NCI-H82 treated with DMSO at 0.1 percent for 48 hours (cell line): ENCODE results near the gene NPAS1.

Experiments used
- DNase-seq: peaks from one replicate; lab custom pipeline; 2025; ENCODE audit not compliant: unreplicated experiment; lab: John Stamatoyannopoulos, UW

Gene NPAS1

DNA sequence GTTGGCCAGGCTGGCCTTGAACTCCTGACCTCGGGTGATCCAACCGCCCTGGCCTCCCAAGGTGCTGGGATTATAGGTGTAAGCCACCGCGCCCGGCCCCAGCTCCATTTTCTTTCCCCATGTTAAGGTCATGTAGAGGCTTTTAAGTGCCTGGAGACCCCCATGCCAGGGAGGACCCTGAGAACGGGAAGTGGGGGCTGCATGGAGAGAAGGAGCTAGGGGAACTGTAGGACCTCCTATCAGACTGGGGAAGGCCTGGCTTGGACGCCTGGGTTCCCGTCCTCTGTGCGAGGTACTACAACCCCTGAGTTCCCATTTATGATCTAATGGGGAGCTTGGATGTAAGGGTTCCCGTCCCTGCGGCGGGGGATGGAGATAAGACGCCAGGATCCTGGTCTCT lies 714 bp upstream of the NPAS1 start:
- no peak for DNase-seq

DNA sequence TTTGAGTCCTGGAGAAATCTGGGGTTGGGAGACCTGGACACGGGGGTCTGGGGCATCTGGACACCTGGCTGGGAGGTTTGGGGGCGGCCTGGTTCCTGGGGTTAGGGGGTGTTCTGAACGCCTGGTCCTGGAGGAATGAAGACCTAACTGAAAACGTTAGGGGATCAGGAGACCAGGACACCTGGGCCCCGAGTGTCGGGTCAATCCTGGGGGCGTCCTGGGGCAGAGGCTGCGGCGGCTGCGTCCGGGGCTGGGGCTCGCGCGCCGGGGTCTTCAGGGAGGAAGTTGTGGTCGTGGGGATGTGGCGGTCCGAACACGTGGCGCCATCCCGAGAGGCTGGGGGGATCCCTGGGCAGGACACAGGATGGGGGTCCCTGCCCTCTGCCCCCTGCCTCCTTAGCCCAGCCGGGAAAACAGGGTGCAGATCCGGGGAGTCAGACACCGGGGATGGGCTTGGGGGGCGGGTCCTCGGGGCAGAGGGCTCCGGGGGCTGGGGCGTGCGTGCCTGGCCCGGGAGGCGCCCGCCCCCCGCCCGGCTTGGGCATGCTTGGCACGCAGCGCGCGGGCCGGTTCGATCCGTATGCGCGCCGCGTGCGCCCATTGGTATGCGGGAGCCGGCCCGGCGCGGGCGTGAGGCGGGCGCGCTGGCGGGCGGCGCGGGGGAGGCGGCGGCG lies 632 bp downstream of the NPAS1 start:
- DNase-seq, result no peak

DNA sequence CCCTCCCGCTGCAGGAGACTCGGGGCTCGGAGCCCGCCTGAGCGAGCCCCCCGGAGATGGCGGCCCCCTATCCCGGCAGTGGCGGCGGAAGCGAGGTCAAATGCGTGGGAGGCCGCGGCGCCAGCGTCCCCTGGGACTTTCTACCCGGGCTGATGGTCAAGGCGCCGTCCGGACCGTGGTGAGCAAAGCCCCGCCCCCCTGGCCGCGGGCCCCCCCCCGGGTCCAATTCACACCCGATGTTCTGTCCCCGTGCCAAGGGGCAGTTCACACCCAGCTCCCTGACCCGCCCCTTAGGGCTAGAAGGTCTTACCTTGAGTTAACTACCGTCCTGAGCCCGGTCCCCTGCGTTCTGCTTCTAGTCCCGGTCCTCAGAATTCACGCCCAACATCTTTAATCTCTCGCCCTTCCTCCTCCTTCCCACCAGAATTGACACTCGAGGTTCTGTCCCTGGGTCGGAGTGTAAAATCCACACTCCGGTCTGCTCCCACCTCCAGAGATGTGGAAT lies 1.4 kb downstream of the NPAS1 start:
- peak; percentile 20 for DNase-seq

DNA sequence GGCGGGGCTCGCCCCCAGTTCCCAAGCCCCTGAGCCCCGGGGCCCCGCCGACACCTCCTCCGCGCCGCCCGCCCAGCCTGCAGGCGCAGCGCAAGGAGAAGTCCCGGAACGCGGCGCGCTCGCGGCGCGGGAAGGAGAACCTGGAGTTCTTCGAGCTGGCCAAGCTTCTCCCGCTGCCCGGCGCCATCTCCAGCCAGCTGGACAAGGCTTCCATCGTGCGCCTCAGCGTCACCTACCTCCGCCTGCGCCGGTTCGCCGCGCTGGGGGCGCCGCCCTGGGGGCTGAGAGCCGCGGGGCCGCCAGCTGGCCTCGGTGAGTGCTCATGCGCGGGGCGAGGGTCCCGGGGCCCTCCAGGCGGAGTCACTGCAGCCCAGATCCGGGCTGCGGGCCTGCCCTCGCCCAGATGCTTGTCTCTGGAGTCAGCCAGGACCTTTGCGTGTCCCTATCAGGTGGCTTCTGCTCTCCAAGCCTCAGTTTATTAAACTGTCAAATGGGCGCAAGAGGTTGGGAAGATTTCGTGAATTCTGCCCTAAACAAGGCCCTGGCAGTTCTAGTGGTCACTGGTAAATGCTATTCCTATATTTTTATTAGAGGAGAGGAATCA lies 2.0 kb downstream of the NPAS1 start:
- DNase-seq, result no peak

DNA sequence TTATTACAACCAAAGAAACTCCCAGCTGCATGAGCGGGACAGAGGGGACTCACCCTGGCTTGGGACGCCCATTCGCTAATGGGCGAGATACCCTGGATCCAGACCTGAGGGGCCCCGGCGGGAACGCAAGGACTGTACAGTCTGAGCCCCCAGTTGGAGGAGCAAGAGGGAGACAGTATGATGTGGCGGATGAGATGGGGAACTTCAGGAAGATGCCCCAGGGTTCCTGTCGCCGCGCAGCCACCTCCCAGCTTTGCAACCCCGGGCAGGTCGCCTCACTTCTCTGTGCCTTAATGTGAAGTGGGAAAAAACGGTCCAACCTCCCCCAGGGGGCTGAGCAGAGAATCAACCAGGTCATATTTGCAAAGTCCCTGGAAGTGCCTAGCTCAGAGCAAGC lies 2.5 kb downstream of the NPAS1 start:
- DNase-seq, result no peak

DNA sequence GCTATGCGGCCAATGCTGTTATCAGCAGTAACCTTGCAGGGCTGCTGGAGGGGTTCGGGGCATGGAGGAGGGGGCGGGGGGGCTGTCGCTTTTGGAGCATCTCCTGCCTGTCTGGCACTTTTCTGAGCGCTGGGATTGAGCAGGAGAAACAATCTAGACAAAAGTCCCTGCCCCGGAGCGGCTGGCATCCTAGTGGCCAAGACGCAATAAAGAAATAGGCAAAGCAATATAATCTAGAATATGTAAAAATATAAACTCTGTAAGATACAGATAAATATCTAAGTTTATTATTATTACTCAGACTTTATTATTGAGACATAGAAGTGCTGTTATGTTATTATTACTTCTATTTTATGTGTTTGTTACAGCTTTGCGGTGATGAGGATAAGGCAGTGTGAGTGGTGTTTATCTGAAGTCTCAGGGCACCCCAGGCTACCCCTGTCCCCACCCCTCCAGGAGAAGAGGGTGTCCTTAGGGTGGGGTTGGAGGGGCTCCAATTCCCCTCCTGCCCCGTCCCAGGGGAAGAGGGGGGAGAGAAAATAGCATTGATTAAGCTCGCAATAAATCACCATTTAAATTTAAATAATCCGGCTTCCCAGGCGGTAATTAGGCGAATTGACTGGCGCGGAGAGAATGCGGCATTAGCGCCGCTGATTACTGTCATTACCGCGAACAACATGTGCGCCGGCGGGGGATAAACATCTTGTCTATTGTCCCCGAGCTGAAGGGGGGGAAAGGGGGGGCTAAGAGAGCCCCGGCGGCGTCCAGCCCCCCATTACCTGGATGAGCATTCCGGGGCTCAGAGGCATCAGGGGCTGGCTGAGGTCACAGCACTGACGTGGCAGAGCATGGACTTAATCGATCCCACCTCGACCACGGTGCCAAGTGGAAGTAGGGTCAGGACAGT lies 3.2 kb downstream of the NPAS1 start:
- peak; percentile 85 for DNase-seq

DNA sequence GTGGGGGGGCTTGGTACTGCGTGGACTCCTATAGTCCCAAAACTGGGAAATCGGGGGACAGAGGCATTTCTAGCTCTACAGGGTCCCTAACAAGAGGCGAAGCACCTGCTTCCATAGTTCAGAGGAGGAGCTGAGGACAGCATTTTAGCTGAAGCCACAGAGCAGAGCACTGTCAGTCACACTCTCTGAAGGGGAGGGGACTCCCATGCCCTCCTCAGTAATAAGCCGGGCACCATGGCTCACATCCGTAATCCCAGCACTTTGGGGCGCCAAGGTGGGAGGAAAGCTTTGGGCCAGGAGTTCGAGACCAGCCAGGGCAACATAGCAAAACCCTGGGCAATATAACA lies 3.8 kb downstream of the NPAS1 start:
- peak; percentile 78 for DNase-seq

DNA sequence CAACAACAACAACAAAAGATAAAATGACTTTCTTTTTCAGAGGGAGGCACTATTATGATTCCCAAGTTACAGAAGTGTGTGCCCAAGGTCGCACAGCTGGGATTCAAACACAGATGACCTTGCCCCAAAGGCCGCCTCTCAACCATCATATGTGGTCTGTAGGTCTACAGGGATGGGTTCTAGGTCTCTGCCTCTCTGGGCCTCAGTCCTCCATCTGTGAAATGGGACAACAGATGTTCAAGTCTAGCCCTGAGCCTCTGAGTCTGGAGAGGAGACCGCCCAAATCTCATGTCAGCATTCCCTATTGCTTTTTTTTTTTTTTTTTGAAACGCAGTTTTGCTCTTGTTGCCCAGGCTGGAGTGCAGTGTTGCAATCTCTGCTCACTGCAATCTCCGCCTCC lies 4.9 kb downstream of the NPAS1 start:
- DNase-seq, result no peak

DNA sequence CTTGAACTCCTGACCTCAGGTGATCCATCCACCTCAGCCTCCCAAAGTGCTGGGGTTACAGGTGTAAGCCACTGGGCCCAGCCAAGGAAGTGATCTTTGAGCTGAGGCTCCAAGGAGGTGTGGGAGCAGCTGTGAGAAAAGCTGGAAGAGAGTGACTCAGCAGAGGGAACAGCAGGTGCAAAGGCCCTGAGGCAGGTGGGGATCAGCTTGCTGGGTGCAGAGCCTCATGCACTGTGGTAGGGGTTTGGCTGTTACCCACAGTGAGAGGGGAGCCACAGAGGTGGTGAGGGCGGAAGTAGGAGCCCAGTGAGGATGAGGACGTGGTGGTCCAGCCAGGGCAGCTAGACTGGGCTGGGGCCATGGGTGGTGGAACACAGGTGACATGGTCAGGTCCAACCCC lies 6.5 kb downstream of the NPAS1 start:
- no peak for DNase-seq

DNA sequence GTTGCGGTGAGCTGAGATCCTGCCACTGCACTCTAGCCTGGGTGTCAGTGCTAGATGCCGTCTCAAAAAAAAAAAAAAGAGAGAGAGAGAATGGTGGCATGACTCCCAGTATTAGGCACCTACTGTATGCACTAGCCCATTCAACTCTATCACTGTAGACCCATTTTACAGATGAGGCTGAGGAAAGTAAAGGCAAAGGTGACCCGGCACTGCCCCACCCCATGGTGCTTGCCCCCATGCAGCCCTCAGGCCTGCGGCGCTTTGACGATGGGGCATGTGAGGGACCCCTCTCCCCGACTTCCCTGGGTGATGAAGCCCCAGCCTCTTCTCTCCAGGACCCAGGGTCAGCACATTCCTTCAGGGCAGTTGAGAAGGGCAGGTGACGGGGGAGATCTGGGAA lies 7.3 kb downstream of the NPAS1 start:
- no peak for DNase-seq

DNA sequence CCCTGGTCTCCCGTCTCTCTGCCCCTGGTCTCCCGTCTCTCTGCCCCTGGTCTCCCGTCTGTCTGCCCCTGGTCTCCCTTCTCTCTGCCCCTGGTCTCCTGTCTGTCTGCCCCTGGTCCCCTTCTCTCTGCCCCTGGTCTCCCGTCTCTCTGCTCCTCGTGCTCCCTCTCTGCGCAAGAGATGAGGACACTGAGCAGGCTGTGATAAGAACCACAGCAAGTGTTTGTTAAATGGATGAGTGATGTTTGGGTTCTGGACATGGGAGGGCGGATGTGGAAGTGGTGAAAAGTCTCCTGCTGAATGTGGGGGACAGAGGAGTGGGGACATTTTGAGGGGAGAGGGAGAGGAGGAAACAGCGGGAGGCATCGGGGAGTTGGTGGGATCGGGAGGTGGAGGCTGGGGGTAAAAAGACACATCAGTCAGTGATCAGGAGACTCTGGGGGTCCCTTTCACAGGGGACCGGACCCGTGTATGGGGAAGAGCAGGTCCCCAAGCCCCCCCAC lies 8.0 kb downstream of the NPAS1 start:
- DNase-seq, result no peak

DNA sequence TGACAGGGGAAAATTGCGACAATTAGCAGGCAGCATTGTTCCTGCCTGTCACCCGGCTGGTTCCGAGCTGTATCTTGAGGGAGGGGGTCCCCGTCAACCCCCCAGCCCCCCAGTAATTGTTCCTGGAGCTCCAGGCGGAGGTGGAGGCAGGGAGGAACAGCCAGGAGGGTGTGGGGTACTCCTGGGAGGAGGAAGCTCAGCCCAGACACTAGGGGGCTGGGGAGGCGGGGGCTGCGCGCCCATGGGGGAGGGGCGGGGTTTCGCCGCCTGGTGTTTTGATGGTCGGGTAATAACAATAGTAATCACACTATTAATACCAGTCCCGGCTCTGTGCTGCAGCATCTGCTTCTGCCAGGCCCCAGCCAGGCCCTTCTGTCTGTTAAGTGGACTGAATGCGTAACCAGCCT lies 8.6 kb downstream of the NPAS1 start:
- peak; percentile 72 for DNase-seq

DNA sequence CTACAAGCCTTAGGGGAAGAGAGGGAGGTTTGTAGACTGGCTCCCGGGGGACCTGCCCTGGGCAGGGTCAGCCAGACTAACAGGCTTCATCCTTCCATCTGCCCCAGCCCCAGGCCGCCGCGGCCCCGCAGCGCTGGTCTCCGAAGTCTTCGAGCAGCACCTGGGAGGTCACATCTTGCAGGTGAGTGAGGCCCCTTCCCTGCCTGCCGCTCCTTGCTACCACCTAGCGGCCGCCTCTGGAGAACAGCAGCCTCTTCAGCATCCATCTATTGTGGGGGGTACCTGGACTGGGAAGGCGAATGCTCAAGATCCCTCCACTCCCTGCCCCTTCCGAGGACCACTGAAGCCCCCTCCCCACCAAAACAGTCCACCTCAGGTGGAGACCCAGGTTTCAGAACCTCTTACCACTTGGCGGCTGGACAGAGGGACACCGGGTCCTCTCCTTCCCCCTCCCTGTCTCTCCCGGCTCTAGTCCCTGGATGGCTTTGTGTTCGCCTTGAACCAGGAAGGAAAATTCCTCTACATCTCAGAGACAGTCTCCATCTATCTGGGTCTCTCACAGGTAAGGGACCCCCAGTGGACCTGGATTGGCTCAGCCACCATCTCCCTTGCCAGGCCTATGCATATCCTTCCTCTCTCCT lies 12.7 kb downstream of the NPAS1 start:
- DNase-seq, result peak; percentile 20

DNA sequence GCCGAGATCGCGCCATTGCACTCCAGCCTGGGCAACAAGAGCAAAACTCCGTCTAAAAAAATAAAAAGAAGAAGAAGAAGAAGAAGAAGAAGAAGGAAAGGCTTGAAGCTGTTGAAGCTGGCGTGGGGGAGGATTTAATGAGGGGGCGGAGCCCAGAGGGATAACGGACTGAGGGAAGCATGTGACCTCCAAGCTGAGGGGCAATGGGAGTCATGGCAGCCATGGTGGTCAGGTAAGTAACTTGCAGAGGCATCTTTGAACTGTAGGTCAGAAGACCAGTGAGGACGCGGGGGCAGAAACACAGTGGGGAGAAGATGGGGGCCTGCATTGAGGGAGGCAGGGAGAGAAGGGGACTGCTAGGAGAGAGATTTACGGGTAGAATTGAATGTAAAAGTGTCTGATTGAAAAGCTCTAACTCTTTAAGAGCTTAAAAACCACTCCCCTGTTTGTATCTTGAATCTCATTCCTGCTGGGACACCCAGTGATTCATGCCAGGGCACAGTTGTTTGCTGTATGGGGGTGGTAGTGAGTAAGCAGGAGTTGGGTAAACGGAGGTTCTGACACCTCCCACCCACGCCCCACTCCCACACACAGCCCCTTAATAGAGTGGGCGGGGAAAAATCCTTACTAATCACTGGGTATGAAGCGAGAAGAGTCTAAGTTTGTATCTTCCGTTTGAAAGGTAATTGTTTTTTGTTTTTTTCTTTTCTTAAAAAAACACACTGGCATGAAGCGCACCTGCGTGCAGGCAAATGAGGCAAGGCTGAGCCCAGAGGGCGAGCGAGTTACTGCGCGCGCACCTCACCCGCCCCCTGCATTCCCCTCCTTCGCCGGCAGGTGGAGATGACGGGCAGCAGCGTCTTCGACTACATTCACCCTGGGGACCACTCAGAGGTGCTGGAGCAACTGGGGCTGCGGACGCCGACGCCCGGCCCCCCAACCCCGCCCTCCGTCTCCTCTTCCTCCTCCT lies 15.8 kb downstream of the NPAS1 start:
- peak; percentile 80 for DNase-seq

DNA sequence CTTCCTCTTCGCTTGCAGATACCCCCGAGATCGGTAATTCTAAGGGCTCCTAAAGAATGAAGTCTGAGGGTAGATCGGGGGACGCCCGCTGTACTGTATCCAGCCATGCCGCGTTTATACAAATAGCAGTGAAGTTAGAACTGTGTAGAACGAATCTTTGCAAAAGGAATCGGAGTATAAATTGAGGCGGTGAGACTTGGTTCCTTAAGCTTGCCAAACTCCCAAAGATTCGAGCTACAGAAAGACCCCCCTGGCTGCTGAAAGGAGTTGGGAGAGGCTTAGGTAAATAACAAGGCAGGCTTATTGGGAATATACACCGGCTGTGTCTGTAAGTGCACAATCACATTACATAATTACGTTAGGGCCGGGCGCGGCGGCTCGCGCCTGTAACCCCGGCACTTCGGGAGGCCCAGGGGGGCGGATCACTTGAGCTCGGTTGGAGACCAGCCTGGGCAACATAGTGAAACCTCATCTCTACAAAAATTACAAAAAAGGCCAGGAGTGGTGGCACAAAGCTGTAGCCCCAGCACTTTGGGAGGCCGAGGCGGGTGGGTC lies 16.5 kb downstream of the NPAS1 start:
- peak; percentile 83 for DNase-seq

DNA sequence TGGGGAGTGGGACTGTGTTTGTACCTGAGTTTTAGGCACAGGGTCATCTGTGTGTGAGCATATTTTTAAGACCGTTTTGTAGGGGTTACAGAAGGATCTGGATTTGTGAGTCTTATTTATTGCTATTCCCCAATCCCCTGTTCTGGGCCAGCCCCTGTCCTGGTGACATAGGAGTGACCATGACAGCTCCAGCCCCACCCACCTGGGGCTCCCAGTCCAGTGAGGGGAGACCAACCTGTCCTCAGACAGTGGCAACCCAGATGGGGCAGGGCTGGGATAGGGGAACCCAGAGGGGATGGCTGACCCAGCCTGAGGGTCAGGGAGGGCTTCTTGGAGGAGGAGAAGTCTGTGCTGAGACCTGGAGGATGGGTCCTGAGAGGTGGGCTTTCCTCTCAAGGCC lies 18.1 kb downstream of the NPAS1 start:
- DNase-seq, result no peak

DNA sequence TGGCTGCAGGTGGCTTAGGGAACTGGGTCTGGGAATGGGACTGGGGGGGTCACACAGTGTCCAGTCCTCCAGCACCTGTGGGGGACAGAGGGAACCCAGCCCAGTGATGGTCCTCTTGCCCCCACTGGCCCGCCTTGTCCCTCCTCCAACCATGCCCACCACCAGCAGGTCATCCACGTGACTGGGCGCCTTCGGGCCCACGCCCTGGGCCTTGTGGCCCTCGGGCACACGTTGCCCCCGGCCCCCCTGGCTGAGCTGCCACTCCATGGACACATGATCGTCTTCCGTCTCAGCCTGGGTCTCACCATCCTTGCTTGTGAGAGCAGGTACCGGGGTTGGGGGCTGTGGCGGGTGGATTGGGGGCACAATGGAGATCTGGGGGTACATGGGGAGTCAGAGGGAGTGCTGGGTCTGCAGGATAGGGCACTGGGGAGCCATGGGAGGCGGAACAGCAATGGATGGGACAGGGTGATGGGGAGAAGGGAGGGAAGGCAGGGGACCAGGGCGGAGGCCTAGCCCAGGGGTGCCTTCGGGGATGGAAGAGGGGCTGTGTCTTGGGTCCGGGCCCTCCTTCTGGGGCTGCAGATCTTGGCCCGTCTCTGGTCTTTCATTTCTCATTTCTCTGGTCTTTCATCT lies 19.7 kb downstream of the NPAS1 start:
- no peak for DNase-seq

DNA sequence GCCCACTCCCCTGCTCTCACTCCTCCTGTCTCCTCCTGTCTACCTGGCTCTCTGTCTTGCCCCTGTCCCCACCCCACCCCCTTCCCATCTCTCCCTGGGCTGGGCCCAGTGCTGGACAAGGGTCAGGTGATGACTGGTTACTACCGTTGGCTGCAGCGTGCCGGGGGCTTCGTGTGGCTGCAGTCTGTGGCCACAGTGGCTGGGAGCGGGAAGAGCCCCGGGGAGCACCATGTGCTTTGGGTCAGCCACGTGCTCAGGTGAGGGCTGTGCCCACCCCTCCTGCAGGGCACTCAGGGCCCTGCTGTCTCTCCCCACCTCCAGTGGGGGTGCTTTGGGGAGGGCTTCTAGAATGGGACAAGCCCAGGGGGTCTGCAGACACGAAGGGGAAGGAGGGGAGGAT lies 21.2 kb downstream of the NPAS1 start:
- DNase-seq, result no peak
